ENCODE measurements around the gene ZNF580.

ZNF580 gene

GRCh38 chr19:55663846-55664536 is 23.2 kb downstream of the ZNF580 start:
- DNase-seq (ENCODE audit: low read depth): no peak

GRCh38 chr19:55666343-55667005 is 25.7 kb downstream of the ZNF580 start:
- DNase-seq (ENCODE audit: low read depth): no peak

GRCh38 chr19:55667006-55667381 is 26.2 kb downstream of the ZNF580 start:
- no peak for DNase-seq (ENCODE audit: low read depth)

GRCh38 chr19:55667511-55667910 is 26.7 kb downstream of the ZNF580 start:
- no peak for DNase-seq (ENCODE audit: low read depth)

GRCh38 chr19:55667958-55668357 is 27.2 kb downstream of the ZNF580 start:
- no peak for DNase-seq (ENCODE audit: low read depth)

- no peak for DNase-seq (ENCODE audit: low read depth)
Observed at GRCh38 chr19:55668603-55669348, 28.0 kb downstream of the ZNF580 start.

- DNase-seq (ENCODE audit: low read depth): no peak
Observed at GRCh38 chr19:55669418-55670279, 28.8 kb downstream of the ZNF580 start.

GRCh38 chr19:55670280-55671053 is 29.7 kb downstream of the ZNF580 start:
- DNase-seq (ENCODE audit: low read depth): no peak

GRCh38 chr19:55671054-55671378 is 30.2 kb downstream of the ZNF580 start:
- no peak for DNase-seq (ENCODE audit: low read depth)

- DNase-seq (ENCODE audit: low read depth): no peak
Observed at GRCh38 chr19:55672418-55672817, 31.6 kb downstream of the ZNF580 start.

- DNase-seq (ENCODE audit: low read depth): no peak
Observed at GRCh38 chr19:55673465-55673864, 32.7 kb downstream of the ZNF580 start.

GRCh38 chr19:55673889-55674288 is 33.1 kb downstream of the ZNF580 start:
- DNase-seq (ENCODE audit: low read depth): no peak

GRCh38 chr19:55674459-55674840 is 33.6 kb downstream of the ZNF580 start:
- DNase-seq (ENCODE audit: low read depth): no peak

GRCh38 chr19:55674841-55675660 is 34.2 kb downstream of the ZNF580 start, which contains the start of gene EPN1:
Gene EPN1 (plus strand): TSS chr19:55675226. CDS start chr19:55678628, 3,402 bp downstream.
- DNase-seq (ENCODE audit: low read depth): peak; percentile 67

- no peak for DNase-seq (ENCODE audit: low read depth)
Observed at GRCh38 chr19:55675661-55676354, 35.0 kb downstream of the ZNF580 start.

GRCh38 chr19:55676383-55676782 is 35.6 kb downstream of the ZNF580 start:
- DNase-seq (ENCODE audit: low read depth): no peak

- DNase-seq (ENCODE audit: low read depth): no peak
Observed at GRCh38 chr19:55676889-55677505, 36.2 kb downstream of the ZNF580 start.

GRCh38 chr19:55677572-55678028 is 36.8 kb downstream of the ZNF580 start:
- no peak for DNase-seq (ENCODE audit: low read depth)

GRCh38 chr19:55678121-55678671 is 37.4 kb downstream of the ZNF580 start:
- no peak for DNase-seq (ENCODE audit: low read depth)

All from non-pigmented ciliary epithelial cell (primary cell).